Measurements from ENCODE around the gene LYRM7.

LYRM7 gene

GRCh38 chr5:131217791-131218190, 47.0 kb downstream of the LYRM7 start:
- no peaks in the 10 kb centered on the region for H3K9me3 ChIP-seq (ENCODE audit: severe bottlenecking)
- H3K4me3 ChIP-seq (ENCODE audit: low read depth, low read length): no peak overlapping the region
- no peaks in the 10 kb centered on the region for H3K36me3 ChIP-seq
- H3K27me3 ChIP-seq (ENCODE audit: insufficient read depth, low read depth, severe bottlenecking): no peaks in the 10 kb centered on the region
- no peak overlapping the region for H3K27ac ChIP-seq
- no peak for DNase-seq
- TF ChIP-seq CTCF (IDR thresholded peaks at IDR 0.05; ENCODE audit: low read depth, low read length): no peak

- H3K27me3 ChIP-seq (ENCODE audit: insufficient read depth, low read depth, severe bottlenecking): no peaks in the 10 kb centered on the region
- no peaks in the 10 kb centered on the region for H3K9me3 ChIP-seq (ENCODE audit: severe bottlenecking)
- H3K4me3 ChIP-seq (ENCODE audit: low read depth, low read length): no peak overlapping the region
- TF ChIP-seq CTCF (IDR thresholded peaks at IDR 0.05; ENCODE audit: low read depth, low read length): no peak
- no peak for DNase-seq
- H3K27ac ChIP-seq: no peak overlapping the region
- H3K36me3 ChIP-seq: no peaks in the 10 kb centered on the region
Observed at GRCh38 chr5:131218392-131218791, 47.6 kb downstream of the LYRM7 start.

GRCh38 chr5:131220566-131220965, 49.8 kb downstream of the LYRM7 start:
- no peak for TF ChIP-seq CTCF (IDR thresholded peaks at IDR 0.05; ENCODE audit: low read depth, low read length)
- Histone ChIP-seq H3K36me3 (no peaks in the 10 kb centered on the region), H3K4me3 (ENCODE audit: low read depth, low read length) (no peak overlapping the region), H3K27ac (no peak overlapping the region), H3K27me3 (ENCODE audit: insufficient read depth, low read depth, severe bottlenecking) (no peaks in the 10 kb centered on the region), H3K9me3 (ENCODE audit: severe bottlenecking) (no peaks in the 10 kb centered on the region)
- DNase-seq: no peak

GRCh38 chr5:131221008-131221703, 50.4 kb downstream of the LYRM7 start:
- Histone ChIP-seq H3K4me3 (ENCODE audit: low read depth, low read length) (no peak overlapping the region), H3K27me3 (ENCODE audit: insufficient read depth, low read depth, severe bottlenecking) (no peaks in the 10 kb centered on the region), H3K36me3 (no peaks in the 10 kb centered on the region), H3K9me3 (ENCODE audit: severe bottlenecking) (no peaks in the 10 kb centered on the region), H3K27ac (no peak overlapping the region)
- TF ChIP-seq CTCF (IDR thresholded peaks at IDR 0.05; ENCODE audit: low read depth, low read length): no peak
- DNase-seq: no peak

- Histone ChIP-seq H3K27me3 (ENCODE audit: insufficient read depth, low read depth, severe bottlenecking) (no peaks in the 10 kb centered on the region), H3K36me3 (no peaks in the 10 kb centered on the region), H3K9me3 (ENCODE audit: severe bottlenecking) (no peaks in the 10 kb centered on the region), H3K4me3 (ENCODE audit: low read depth, low read length) (no peak overlapping the region), H3K27ac (no peak overlapping the region)
- no peak for DNase-seq
- no peak for TF ChIP-seq CTCF (IDR thresholded peaks at IDR 0.05; ENCODE audit: low read depth, low read length)
Observed at GRCh38 chr5:131221888-131222287, 51.1 kb downstream of the LYRM7 start.

- Histone ChIP-seq H3K4me3 (ENCODE audit: low read depth, low read length) (no peak overlapping the region), H3K27me3 (ENCODE audit: insufficient read depth, low read depth, severe bottlenecking) (no peaks in the 10 kb centered on the region), H3K9me3 (ENCODE audit: severe bottlenecking) (no peaks in the 10 kb centered on the region), H3K27ac (no peak overlapping the region), H3K36me3 (no peaks in the 10 kb centered on the region)
- no peak for DNase-seq
- TF ChIP-seq CTCF (IDR thresholded peaks at IDR 0.05; ENCODE audit: low read depth, low read length): no peak
Observed at GRCh38 chr5:131222731-131223130, 52.0 kb downstream of the LYRM7 start.
